ELR (cell line): Measurements from ENCODE around the gene TMTC3.
"Not testable (repeated sequence)": the region's sequence is repeated elsewhere in the genome, so short reads cannot be mapped to it uniquely, and the experiment has no call there.

Experiments used
- DNase-seq: peaks from one replicate; pipeline ENCODE4 v3.0.0-alpha.2; 2015; ENCODE audit warnings: low read depth

Gene TMTC3

DNA sequence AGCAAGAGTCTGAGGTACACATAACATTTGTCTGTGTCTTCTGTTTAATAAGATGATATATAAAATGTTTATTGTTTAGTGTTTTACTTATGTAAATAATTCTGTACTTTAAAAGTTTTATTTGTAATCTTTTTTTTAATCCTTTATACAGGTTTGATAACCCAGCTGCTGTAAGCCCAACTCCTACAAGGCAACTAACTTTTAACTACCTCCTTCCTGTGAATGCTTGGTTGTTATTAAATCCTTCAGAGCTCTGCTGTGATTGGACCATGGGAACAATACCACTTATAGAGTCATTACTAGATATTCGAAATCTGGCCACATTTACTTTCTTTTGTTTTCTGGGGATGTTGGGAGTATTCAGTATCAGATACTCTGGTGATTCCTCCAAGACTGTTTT, 24.1 kb downstream of the TMTC3 start:
- DNase-seq = no peak

DNA sequence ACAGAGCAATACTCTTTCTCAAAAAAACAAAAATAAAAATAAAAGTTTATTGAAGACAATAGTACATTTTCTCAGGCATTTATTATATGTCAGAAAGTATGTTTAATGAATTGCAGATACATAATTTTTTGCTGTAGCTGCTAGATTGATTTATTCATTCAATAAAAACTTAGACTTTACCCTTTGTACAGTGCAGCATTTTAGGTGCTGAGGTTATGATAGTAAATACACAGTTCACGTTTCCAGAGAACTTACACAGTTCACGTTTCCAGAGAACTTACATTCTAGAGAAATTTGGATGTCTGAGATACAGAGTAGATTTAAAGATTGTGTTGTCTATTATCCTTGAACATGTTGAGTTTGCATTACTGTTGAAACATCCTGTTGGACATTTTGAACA, 25.3 kb downstream of the TMTC3 start:
- no peak for DNase-seq

DNA sequence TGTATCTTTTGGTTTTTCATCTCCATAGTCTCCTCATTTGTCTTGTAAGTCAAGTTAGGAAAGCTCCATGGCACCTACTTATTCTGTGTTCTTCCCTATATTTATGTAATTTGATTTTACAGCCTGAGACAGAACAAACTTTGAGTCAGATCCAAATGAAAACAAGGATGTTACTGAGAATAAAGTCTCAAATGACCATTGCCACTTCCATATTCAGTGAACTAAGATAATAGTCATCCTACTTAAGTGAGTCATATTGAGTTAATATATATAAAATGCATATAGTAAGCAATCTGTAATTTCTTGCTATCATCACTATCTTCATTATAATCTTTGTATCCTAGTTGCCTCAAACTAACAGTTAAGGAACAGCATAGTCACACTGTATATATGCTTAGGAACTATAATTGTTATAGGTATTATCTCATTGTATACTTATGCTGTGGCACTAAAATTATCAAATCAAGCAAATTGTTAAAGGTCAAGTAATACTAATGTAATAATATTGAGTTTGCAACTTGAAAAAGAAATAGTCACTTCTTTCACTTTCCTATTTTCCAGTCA, 30.8 kb downstream of the TMTC3 start:
- DNase-seq = peak; percentile 86

DNA sequence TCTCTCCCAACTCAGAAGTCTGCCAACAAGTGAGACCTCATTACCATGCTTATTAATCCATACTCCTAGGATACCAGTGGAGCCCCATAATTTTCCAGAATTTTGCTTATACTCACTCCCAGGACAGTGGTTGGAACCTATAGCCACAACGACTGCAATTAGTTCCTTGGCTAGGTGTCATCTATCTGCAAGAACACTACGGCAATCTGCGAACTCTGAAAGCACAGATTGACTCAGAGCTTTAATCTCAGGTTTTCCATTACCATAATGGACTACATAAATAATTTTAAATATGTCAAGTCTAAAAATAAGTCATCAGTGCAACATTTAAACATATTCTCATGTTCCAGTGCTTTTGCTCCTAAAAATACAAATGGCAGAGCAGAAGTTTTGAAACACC, 33.4 kb downstream of the TMTC3 start:
- no peak for DNase-seq

DNA sequence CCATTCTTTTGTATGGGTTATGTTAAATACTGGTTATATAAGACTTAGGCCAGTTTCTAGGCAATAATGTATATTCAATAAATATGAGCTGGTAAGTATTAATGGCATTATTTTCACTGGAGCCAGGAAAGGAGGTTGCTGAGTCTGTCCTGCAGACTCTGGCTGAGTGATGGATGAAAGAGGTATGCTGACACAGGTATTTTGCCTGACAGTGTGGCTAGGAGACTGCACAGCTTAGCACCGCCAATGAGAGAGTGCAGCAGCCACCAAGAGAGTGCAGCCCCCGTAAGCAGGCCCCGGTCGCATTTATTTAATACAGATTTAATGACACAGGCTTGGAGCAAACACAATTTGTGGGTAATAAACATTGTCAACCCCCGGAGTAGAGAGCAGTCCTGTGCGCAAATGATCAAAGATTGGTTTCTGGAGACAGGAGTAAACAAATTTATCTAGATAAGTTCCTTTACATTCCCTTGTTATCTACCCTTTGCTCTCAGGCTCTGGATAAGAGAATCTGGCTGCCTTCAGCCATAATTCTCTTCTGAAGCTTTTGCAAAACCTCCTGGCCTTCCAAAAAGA, 37.4 kb downstream of the TMTC3 start:
- no peak for DNase-seq

DNA sequence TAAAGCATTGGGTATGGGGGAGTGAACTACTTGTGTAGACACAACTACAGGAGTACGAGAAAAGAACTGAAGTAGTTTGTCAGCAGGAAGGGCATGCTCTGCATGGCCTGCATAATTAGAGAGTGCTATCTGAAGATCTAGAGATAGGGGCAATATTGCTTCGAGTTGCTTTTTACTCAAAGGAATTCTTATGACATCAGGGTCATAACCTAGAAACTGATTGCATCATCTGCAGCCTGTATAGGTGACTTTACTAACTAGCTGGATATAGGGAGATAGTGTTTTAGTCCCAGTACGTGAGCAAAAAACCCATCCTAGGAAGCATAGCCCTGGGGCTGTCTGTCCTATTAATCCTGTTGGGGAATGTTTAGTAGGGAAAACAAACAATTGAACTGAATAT, 39.8 kb downstream of the TMTC3 start:
- no peak for DNase-seq

DNA sequence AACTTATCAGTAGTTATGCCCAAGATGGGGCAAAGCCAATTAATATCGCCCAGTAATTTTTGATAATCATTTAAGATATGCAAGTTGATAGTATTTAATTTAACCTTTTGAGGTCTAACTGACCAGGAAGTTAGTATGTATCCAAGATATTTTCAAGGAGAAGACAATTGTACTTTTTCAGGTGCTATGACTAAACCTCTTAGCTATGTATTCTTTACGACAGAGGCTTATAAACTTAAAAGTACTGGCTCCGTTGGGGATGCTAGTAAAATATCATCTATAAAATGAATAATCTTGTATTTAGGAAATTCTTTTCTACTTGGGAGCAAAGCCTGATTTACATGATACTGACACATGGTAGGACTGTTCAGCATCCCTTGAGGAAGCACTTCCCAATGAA, 40.3 kb downstream of the TMTC3 start:
- peak; percentile 20 for DNase-seq

DNA sequence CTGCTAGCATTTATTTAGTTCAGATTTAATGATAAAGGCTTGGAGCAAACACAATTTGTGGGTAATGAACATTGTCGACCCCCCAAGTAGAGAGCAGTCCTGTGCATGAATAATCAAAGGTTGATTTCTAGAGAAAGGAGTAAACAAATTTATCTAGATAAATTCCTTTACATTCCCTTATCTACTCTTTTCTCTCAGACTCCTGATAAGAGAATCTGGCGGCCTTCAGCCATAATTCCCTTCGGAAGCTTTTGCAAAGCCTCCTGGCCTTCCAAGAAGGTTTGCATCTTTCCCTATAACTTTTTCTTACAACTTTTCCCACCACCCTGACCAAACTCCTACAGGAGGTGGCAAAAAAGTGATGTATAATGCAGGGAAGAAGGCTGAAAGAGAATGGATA, 42.1 kb downstream of the TMTC3 start:
- DNase-seq = no peak

DNA sequence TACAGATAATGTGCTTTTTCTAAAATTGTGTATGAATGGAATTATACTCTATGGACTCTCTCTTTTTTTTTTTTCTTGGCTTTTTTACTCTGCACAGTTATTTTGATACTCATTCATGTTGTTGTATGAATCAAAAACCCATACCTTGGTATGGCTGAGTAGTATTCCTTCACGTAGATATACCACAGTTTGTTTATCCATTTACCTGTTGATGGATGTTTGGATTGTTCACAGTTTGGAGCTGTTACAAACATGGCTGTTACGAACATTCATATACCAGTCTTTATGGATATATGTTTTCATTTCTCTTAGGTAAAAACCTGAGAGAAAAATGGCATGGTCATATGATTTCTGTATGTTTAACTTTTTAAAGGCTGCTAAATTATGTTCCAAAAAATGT, 43.2 kb downstream of the TMTC3 start:
- no peak for DNase-seq

DNA sequence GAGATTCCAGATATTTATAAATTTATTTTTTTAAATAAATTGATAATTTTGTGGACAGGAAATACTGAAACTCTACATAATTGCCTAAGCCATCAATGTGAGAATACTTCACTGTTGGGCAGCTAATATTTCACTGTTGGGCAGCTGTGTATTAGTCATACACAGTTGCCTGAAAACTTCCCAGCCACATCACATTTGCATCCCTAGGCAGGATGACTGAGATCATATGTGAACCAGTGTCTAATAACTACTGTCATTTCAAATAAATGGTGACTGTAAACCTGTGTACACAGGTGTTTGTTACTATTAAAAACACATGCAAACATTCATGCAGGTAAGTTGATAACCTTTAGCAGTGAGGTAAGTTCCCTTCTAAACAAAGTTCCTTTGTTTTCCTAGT, 43.9 kb downstream of the TMTC3 start:
- DNase-seq = peak; percentile 85

DNA sequence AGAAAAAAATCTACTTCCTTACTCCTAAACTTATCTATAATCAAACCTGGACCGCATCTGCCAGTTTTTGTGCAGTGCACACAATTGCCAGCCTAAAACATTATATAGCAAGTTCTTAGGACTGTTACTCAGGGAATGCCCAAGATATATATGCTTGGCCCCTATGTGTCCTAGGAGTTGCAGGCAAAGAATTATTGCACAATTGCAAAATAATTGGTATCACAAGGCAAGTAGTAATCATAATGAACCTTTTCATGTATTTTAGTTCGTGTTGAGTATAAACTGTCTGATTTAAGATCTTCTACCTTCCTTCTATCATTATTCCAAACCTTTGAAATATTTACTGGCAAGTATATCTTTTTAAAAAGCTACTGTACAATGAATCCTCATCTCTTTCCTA, 45.5 kb downstream of the TMTC3 start:
- DNase-seq = no peak

DNA sequence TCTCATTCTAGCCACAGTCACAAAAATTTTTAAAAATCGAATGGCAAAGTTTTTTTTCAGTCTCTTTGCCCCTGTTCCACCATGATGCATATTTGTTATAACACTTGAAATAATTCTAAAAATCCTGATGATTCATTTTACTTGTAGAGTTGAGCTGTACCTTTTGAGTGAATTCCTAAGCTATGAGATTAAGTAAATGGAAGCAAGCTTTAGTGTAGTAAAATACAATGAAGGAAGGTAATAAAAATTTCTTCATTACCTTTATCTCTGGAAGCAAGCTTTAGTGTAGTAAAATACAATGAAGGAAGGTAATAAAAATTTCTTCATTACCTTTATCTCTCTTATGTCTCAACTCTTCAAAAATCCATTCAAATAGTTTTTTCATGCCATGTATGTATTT, 46.1 kb downstream of the TMTC3 start:
- DNase-seq = peak; percentile 81

DNA sequence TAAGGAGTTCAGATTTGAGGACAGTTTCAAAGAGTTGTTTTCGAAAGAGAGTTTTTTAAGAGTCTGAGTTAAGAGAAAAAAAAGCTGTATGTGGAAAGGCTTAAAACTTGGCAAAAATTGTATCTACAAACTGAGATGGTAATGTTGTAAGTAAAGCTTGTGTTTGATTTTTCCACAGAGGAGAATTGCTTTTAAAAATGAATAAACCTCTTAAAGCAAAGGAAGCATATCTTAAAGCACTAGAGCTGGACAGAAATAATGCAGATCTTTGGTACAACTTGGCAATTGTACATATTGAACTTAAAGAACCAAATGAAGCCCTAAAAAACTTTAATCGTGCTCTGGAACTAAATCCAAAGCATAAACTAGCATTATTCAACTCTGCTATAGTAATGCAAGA, 50.3 kb downstream of the TMTC3 start:
- DNase-seq = no peak

DNA sequence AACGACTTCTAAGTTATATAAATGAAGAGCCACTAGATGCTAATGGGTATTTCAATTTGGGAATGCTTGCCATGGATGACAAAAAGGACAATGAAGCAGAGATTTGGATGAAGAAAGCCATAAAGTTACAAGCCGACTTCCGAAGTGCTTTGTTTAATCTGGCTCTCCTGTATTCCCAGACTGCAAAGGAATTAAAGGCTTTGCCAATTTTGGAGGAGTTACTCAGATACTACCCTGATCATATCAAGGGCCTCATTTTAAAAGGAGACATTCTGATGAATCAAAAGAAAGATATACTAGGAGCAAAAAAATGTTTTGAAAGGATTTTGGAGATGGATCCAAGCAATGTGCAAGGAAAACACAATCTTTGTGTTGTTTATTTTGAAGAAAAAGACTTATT, 52.8 kb downstream of the TMTC3 start:
- DNase-seq = no peak

DNA sequence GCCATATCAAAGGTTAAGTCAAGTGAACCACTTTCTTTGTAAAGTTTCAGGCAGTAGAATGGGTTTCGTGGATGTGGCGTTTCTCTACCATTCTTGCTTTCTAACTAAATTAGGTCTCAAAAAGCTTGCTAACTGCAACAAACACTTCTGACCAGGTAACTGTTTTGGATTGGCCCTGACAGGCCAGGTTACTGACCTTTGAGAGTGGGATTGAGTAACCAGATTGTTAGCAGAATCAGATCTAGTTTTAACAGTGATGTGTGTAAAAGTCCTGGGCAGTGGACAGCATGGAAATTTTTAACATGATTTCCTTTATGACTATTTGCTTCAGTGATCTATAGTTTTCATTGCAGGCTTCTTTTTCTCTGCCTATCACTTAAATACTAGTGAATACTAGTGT, 57.9 kb downstream of the TMTC3 start:
- DNase-seq = no peak

DNA sequence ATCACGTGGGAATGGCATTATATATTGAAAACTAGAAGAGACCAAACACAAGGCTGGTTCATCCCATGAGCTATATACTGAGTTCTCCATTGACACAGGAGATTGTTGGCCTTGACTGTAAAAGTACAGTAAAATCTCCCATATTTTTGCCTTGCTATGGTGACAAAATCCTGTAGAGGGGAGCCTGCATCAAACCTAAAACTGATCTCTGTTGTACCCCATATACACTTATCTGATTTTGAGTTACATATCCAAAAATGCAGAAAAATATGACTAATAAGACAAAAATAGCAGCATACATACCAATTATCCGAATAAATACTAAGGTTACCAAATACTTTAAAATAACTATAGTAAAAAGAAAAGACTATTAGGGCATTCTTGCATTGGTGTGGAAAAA, 60.4 kb downstream of the TMTC3 start:
- peak; percentile 5 for DNase-seq

DNA sequence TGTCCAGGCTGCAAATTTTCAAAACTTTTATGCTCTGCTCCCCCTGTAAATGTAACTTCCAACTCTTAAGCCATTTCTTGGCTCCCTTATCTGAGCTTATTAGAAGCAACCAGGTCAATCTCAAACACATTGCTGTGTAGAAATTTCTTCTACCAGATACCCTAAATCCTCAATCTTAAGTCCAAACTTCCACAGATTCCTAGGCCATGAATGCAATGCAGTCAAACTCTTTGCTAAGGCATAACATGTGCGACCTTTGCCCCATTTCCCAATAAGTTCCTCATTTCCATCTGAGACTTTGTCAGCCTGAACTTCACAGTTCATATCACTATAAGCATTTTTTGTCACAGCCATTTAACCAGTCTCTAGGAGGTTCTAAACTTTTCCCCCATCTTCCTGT, 64.5 kb downstream of the TMTC3 start:
- peak; percentile 16 for DNase-seq

DNA sequence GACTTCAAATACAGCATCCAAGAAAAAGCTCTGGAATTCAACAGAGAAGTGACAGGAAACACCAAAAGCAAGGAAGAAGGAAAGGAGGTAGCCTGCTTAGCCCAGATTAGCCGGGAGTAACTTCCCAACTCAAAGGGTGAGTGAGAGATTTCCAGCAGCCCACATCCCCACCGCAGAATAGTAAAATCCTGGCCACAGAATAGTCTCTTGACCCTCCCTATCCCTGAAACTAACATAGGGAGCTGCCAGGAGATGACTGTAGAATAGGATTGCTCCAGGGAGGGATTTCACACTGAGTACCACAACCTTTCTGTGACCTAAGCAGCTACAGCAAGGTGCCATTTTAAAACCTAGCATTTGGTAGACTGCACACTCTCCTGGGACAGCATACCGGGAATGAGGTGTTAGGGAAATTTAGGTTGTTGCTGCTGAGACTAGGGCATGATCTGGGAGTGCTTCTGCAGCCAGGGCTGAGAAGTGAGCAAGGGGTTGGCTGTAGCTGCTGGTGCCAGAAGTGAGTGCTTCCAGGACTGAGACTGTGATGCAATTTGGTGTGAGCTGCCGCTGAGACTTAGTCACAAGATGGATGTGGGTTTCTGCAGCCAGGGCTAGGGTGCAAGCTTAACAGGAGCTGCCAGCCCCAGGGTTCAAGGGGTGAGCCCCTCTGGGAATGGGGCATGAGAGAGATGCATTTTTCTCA, 66.0 kb downstream of the TMTC3 start:
- peak; percentile 73 for DNase-seq

DNA sequence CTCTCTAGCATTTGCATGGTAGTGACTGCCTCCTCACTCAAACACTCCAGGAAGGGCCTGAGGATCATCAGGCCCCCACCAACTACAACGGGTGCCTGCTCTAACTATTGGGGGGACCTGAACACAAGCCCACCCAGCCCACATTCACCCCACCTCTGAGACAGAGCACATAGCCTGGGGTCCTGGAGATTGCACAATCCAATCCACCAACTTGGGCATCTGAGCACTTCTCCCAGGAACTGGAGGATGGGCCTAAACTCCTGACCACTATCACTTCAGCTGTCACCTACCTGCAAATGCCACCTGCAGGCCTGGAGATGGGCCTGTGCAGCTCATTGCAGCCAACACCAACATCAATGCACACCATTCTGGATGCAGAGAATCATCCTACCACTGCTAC, 66.6 kb downstream of the TMTC3 start:
- DNase-seq = no peak

DNA sequence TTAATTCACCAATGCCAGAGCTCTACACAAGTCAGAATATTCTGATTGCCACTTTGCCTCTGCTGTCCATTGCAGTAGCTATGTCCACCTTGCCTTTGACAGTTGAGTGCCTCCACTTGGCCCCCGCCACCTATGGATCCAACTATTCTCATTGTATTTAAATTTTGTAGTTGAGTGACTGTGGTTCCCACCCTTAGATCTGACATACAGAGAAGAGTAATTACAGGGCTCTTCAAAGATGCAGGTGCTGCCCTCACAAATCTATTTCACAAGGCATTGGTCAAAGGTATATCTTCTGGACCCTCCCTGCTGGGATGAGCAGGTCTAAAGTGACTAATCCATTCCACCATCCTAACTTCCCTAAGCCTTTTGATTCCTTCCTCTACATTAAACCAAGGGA, 68.2 kb downstream of the TMTC3 start:
- not testable (repeated sequence) for DNase-seq

DNA sequence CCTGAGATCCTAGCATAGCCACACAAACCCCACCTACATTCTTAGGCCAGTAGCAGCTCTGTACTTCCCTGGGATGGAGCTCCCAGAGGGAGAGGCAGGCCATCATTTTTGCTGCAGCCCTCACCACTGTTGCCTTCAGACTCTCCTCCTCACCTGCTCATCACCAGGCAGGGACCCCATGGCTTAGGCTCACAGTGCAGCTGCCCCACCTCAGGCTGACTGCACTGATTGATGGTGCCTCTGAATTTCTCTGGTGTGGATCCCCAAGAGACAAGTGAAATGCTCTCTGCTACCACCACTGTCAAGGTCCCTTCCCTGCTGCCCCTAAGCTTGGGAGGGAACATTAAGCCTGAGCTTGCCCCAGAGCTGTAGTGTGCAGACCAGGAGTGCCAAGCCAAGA, 76.2 kb downstream of the TMTC3 start:
- DNase-seq = no peak

DNA sequence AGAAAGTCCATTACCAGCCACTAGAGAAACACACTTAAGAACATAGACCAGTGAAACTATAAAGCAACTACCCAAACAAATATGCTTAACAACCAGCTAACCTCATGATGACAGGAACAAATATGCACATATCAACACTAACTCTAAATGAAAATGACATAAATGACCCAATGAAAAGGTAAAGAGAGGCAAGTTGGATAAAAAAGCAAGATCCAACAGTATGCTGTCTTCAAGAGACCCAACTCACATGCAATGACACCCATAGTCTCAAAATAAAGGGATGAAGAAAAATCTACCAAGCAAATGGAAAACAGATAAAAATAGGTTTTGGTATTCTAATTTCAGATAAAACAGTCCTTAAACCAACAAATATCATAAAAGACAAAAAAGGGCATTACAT, 77.8 kb downstream of the TMTC3 start:
- no peak for DNase-seq

DNA sequence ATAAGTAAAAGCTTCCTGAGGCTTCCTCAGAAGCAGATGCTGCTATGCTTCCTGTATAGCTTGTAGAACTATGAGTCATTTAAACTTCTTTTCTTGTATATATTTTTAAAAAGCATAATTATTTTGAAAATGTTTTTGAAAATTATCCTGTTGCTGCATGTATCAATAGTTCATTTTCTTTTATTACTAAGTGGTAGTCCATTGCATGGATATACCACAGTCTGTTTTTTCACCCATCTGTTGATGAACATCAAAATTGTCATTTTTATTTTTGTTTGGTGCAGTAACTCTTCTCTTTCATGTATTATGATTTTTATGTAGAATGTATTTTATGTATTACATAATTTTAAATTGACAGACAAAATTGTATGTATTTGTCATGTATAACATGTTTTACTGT, 81.4 kb downstream of the TMTC3 start:
- DNase-seq = no peak

DNA sequence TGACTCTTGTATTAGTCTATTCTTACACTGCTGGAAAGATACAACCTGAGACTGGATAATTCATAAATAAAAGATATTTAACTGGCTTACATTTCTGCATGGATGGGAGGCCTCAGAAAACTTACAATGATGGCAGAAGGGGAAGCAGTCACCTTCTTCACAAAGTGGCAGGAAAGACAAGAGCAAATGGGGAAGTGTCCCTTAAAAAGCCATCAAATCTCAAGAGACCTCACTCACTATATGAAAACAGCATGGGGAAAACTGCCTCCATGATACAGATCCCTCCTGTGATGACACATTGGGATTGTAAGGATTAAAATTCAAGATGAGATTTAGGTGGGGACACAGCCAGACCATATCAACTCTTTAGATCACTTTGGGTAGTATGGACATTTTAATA, 83.7 kb downstream of the TMTC3 start:
- no peak for DNase-seq
